A549 (cell line): ENCODE data around the gene CWC25. TPM values are rescaled to one million over a fixed set of nuclear protein-coding genes. Genes with fewer than 3 reads are reported as not detected.
A peak's percentile ranks its signal among the peaks of the same experiment; 100 is the strongest.

ENCODE experiments used
- ATAC-seq, 2 experiments: fragments of 200-7000 bp in 1 of 2; fragments of >200 bp in 1 of 2; cut with Nextera tagmentation in 1 of 2; cut with Tn5 transposase in 1 of 2; 3 replicates each; pipeline versions ENCODE4 v1.8.0 to v1.9.1; 2018 to 2020; ENCODE audit warnings: mild to moderate bottlenecking in 1 of 2, moderate library complexity in 1 of 2
- CTCF ChIA-PET: fragments of 300-600 bp; sonication (Branson Sonifier 250); formaldehyde crosslinking; extraction: SDS; loops from one replicate; lab custom pipeline; 2021; ENCODE audit warnings: antibody characterized with exemption, inconsistent platforms; lab: Yijun Ruan, JAX
- POLR2A ChIA-PET: fragments of 350-600 bp; formaldehyde crosslinking; extraction: SDS; loops from one replicate; lab custom pipeline; 2021; ENCODE audit warnings: antibody characterized with exemption, inconsistent platforms; lab: Yijun Ruan, JAX
- DNase-seq, 2 experiments: peaks; one replicate each; pipeline versions ENCODE4 v3.0.0 to v3.0.0-alpha.2; 2011 to 2016; ENCODE audit warnings: low read depth in 1 of 2, low spot score in 1 of 2
- FAIRE-seq: peaks from 2 replicates; lab custom pipeline; 2011; peaks lifted over from hg19 to GRCh38; lab: Jason Lieb, UNC
- H3K27ac ChIP-seq, 2 experiments: fragments of >200 bp; sonication (Bioruptor Twin); formaldehyde crosslinking; 3 replicates each; pipeline ENCODE4 v1.5.1; 2016 to 2017
- H3K4me1 ChIP-seq: fragments of >200 bp; sonication (Bioruptor Twin); formaldehyde crosslinking; 3 replicates; pipeline ENCODE4 v1.6.1; 2016
- H3K4me2 ChIP-seq: fragments of >200 bp; sonication (Bioruptor Twin); formaldehyde crosslinking; 3 replicates; pipeline ENCODE4 v1.6.1; 2016
- H3K4me3 ChIP-seq: fragments of >200 bp; sonication (Bioruptor Twin); formaldehyde crosslinking; 3 replicates; pipeline ENCODE4 v1.5.1; 2016
- H3K9me3 ChIP-seq: fragments of >200 bp; sonication (Bioruptor Twin); formaldehyde crosslinking; 3 replicates; pipeline ENCODE4 v1.6.1; 2016
- ATOH8 ChIP-seq: fragments of 250-450 bp; sonication (Bioruptor Pico); IDR thresholded peaks from 2 replicates; pipeline ENCODE4 v1.5.0; 2020; ENCODE audit warnings: low read depth, mild to moderate bottlenecking, moderate library complexity
- BCL3 ChIP-seq: fragments of >200 bp; sonication (Bioruptor Twin); formaldehyde crosslinking; IDR thresholded peaks from 3 replicates; pipeline ENCODE4 v1.6.1; 2016
- CEBPB ChIP-seq, 2 experiments: fragments of >200 bp in 1 of 2; sonication (Bioruptor Twin) in 1 of 2; formaldehyde crosslinking in 1 of 2; IDR thresholded peaks; 2 replicates each; pipeline ENCODE4 v1.6.1; 2012 to 2016
- CHD2 ChIP-seq: fragments of 150-350 bp; IDR thresholded peaks from 2 replicates; pipeline ENCODE4 v1.6.1; 2014; ENCODE audit warnings: low read length; ENCODE audit not compliant: partially characterized antibody
- EHF ChIP-seq: fragments of 250-450 bp; sonication (Bioruptor Pico); IDR thresholded peaks from 2 replicates; pipeline ENCODE4 v1.5.0; 2020; ENCODE audit warnings: mild to moderate bottlenecking
- EP300 ChIP-seq, 2 experiments: fragments of >200 bp; sonication (Bioruptor Twin); formaldehyde crosslinking; IDR thresholded peaks; 2 replicates in 1 of 2; 3 replicates in 1 of 2; pipeline ENCODE4 v1.6.1; 2016 to 2017
- FOSL2 ChIP-seq, 2 experiments: fragments of 450-650 bp in 1 of 2; fragments of >200 bp in 1 of 2; sonication (Bioruptor Twin) in 1 of 2; formaldehyde crosslinking; IDR thresholded peaks; 2 replicates each; pipeline versions ENCODE4 v1.5.0 to v1.6.1; 2016 to 2020; ENCODE audit warnings: mild to moderate bottlenecking in 1 of 2, moderate library complexity in 1 of 2
- FOXS1 ChIP-seq: fragments of 250-450 bp; sonication (Bioruptor Pico); IDR thresholded peaks from 2 replicates; pipeline ENCODE4 v1.5.0; 2020; ENCODE audit warnings: mild to moderate bottlenecking, moderate library complexity
- GATA3 ChIP-seq: IDR thresholded peaks from 2 replicates; pipeline ENCODE4 v1.6.1; 2012; ENCODE audit warnings: borderline replicate concordance
- HDAC2 ChIP-seq: fragments of 200-600 bp; sonication (generic); IDR thresholded peaks from 2 replicates; pipeline ENCODE4 v1.6.1; 2016
- HMGXB4 ChIP-seq: fragments of 250-450 bp; sonication (Bioruptor Pico); IDR thresholded peaks from 2 replicates; pipeline ENCODE4 v1.5.0; 2021; ENCODE audit warnings: mild to moderate bottlenecking, moderate library complexity, borderline replicate concordance
- HOXA7 ChIP-seq: fragments of 250-450 bp; sonication (Bioruptor Pico); IDR thresholded peaks from 2 replicates; pipeline ENCODE4 v1.5.0; 2020; ENCODE audit warnings: mild to moderate bottlenecking, moderate library complexity
- JUN ChIP-seq, 2 experiments: fragments of >200 bp; sonication (Bioruptor Twin); formaldehyde crosslinking; IDR thresholded peaks; 2 replicates in 1 of 2; 3 replicates in 1 of 2; pipeline ENCODE4 v1.6.1; 2016 to 2017
- KDM5A ChIP-seq: fragments of 200-600 bp; sonication (generic); IDR thresholded peaks from 2 replicates; pipeline ENCODE4 v1.6.1; 2016; ENCODE audit warnings: antibody characterized with exemption, mild to moderate bottlenecking
- MAX ChIP-seq: IDR thresholded peaks from 2 replicates; pipeline ENCODE4 v1.6.1; 2012
- MAZ ChIP-seq: fragments of 150-350 bp; IDR thresholded peaks from 2 replicates; pipeline ENCODE4 v1.6.1; 2014; ENCODE audit warnings: antibody characterized with exemption, low read depth, low read length, borderline replicate concordance
- MYC ChIP-seq: IDR thresholded peaks from 2 replicates; pipeline ENCODE4 v1.6.1; 2012; ENCODE audit warnings: mild to moderate bottlenecking, inconsistent platforms, low read length, improper control_type of control experiment, borderline replicate concordance
- PBX3 ChIP-seq: IDR thresholded peaks from 2 replicates; pipeline ENCODE4 v1.6.1; 2012
- PHF8 ChIP-seq: fragments of 200-600 bp; sonication (generic); IDR thresholded peaks from 2 replicates; pipeline ENCODE4 v1.6.1; 2016; ENCODE audit warnings: low read depth, mild to moderate bottlenecking, antibody characterized with exemption, moderate library complexity, borderline replicate concordance
- RAD21 ChIP-seq, 2 experiments: fragments of >200 bp in 1 of 2; sonication (Bioruptor Twin) in 1 of 2; formaldehyde crosslinking in 1 of 2; IDR thresholded peaks in 1 of 2; conservative IDR thresholded peaks in 1 of 2; 2 replicates in 1 of 2; 3 replicates in 1 of 2; pipeline ENCODE4 v1.6.1; 2012 to 2018; ENCODE audit warnings: inconsistent platforms in 1 of 2
- RCOR1 ChIP-seq: fragments of 150-350 bp; IDR thresholded peaks from 2 replicates; pipeline ENCODE4 v1.6.1; 2014; ENCODE audit warnings: antibody characterized with exemption, low read length, low read depth
- REST ChIP-seq: fragments of 200-600 bp; sonication (generic); IDR thresholded peaks from 2 replicates; pipeline ENCODE4 v1.6.1; 2016; ENCODE audit warnings: antibody characterized with exemption, mild to moderate bottlenecking, moderate library complexity
- RFX5 ChIP-seq: fragments of 450-650 bp; IDR thresholded peaks from 2 replicates; pipeline ENCODE4 v1.7.1; 2014; ENCODE audit warnings: antibody characterized with exemption, mild to moderate bottlenecking, moderate library complexity
- SMC3 ChIP-seq: fragments of >200 bp; sonication (Bioruptor Twin); formaldehyde crosslinking; IDR thresholded peaks from 3 replicates; pipeline ENCODE4 v1.6.1; 2018; ENCODE audit warnings: inconsistent platforms
- TP53 ChIP-seq: fragments of 250-450 bp; sonication (Bioruptor Pico); IDR thresholded peaks from 2 replicates; pipeline ENCODE4 v1.5.0; 2021; ENCODE audit warnings: mild to moderate bottlenecking, moderate library complexity
- USF2 ChIP-seq: fragments of 450-650 bp; IDR thresholded peaks from 2 replicates; pipeline ENCODE4 v1.6.1; 2014; ENCODE audit warnings: antibody characterized with exemption
- ZNF302 ChIP-seq: fragments of 250-450 bp; sonication (Bioruptor Pico); IDR thresholded peaks from 2 replicates; pipeline ENCODE4 v1.9.0; 2021; ENCODE audit warnings: inconsistent platforms, mild to moderate bottlenecking, moderate library complexity
- WGBS: methylation state at CpG from one replicate; pipeline ENCODE4 v1.1.6; 2017; ENCODE audit errors: missing lambda C conversion rate; 5-methylcytosine and 5-hydroxymethylcytosine counted together
- polyA plus RNA-seq, 4 experiments: library from polyadenylated mRNA; depleted of rRNA in 3 of 4; stranded (reverse); fragments of >200 nt; fragmentation: RNase III in 1 of 4; extraction: RNeasy Plus Mini Kit Qiagen cat#74134 plus additional on column Dnase treatment in 1 of 4; gene quantifications; 2 replicates in 3 of 4; 3 replicates in 1 of 4; pipeline ENCODE4 v1.2.3, GENCODE V29; 2011 to 2017

The CWC25 gene
- polyA plus RNA-seq, 2 of the 4 experiments (the other 2 are of a cell fraction) = 23.1 to 34.5 TPM

GRCh38 chr17:38853292-38854219, 28.4 kb upstream of the CWC25 start, which contains the start of gene RPL23:
RPL23 (minus strand) TSS chr17:38853721; CDS start chr17:38853710, 11 bp downstream.
- POLR2A ChIA-PET = interaction anchor here (0.6 to 4.5 kb wide), 18 partner anchors 10 to 315 kb away, joined by 3 to 83 read pairs (median 6); partner anchors contain the start of genes CWC25, FBXO47 and LASP1
- 1% methylated on average over 48 of the region's 48 CpGs for WGBS
- H3K27ac ChIP-seq = peak within 1 kb of the TSS; percentile 85 to 93
- DNase-seq (peak; percentile 93 to 99), FAIRE-seq (peak; percentile 49), ATAC-seq (peak; percentile 91 to 95)
- peak within 1 kb of the TSS; percentile 87 for H3K4me3 ChIP-seq
- H3K9me3 ChIP-seq = no peaks in the 10 kb centered on the region
- CTCF ChIA-PET = interaction anchor here (0.7 to 1.7 kb wide), 10 partner anchors 9 to 299 kb away, joined by 3 to 8 read pairs (median 5); partner anchors contain the start of gene LASP1
- H3K4me1 ChIP-seq = peaks cover 24% of the 10 kb centered on the region
- peak within 1 kb of the TSS; percentile 94 for H3K4me2 ChIP-seq
- TF ChIP-seq SMC3 (peak; percentile 18; the same call in 1 of the 3 replicates), MAZ (peak; percentile 73; the same call in 1 of the 2 replicates), CHD2 (peak; percentile 96), HDAC2 (peak; percentile 71; the same call in 1 of the 2 replicates), REST (peak; percentile 96), CEBPB (IDR thresholded peaks at IDR 0.05) (peak; percentile 82 to 93), MYC (peak; percentile 98), RCOR1 (no peak), PHF8 (peak; percentile 76), GATA3 (peak; percentile 28; the same call in 1 of the 2 replicates), RAD21 (conservative IDR thresholded peaks at IDR 0.05 in 1 of 2, IDR thresholded peaks at IDR 0.05 in 1 of 2) (peak in 1 of 2 experiments; percentile 10; a peak in 1 of 5 replicates), EP300 (IDR thresholded peaks at IDR 0.05) (no peak), HMGXB4 (CRISPR knock-in tag) (peak; percentile 76; the same call in 1 of the 2 replicates), TP53 (CRISPR knock-in tag) (peak; percentile 8; the same call in 1 of the 2 replicates), RFX5 (0 out of 2 replicates have a peak, but pooled peaks have one; percentile 49), FOSL2 (IDR thresholded peaks at IDR 0.05) (no peak), FOSL2 (CRISPR knock-in tag; IDR thresholded peaks at IDR 0.05) (peak; percentile 34; the same call in 1 of the 2 replicates), BCL3 (peak; percentile 99), ATOH8 (CRISPR knock-in tag) (peak; percentile 54; the same call in 1 of the 2 replicates), KDM5A (peak; percentile 82; the same call in 1 of the 2 replicates), HOXA7 (CRISPR knock-in tag) (peak; percentile 89), MAX (peak; percentile 98), PBX3 (no peak), EHF (CRISPR knock-in tag) (peak; percentile 64; the same call in 1 of the 2 replicates), ZNF302 (no peak; the same call in 1 of the 2 replicates), USF2 (peak; percentile 96), JUN (IDR thresholded peaks at IDR 0.05) (peak; percentile 99 to 100), FOXS1 (CRISPR knock-in tag) (0 out of 2 replicates have a peak, but pooled peaks have one; percentile 15)
